HG03103 (cell line): ENCODE data around the gene DDX52.
A peak's percentile ranks its signal among the peaks of the same experiment; 100 is the strongest.
"Not testable (repeated sequence)": the region's sequence is repeated elsewhere in the genome, so short reads cannot be mapped to it uniquely, and the experiment has no call there.

Experiments used
- ATAC-seq: cut with Tn5 transposase; IDR thresholded peaks from one replicate; pipeline ENCODE4 v1.9.1; 2021; ENCODE audit warnings: low read depth; ENCODE audit not compliant: unreplicated experiment

DDX52 gene

DNA sequence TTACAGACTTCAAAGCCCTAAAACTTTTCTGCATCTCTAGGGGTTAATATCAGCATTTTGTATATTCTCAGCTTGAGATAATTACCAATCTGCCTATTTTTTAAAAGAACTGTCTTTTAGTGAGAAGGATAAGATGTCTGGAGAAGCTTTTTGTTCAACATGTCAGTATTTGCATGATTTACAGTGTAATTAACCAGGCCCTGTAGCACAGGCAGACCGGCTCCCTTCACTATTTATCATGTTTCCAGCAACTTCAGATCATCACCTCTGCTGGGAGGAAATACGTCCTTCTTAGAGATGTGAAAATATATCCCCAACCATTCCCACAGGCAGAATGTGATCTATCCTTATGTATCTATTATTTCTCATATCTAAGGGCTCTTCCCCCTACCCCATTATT lies 8.6 kb upstream of the DDX52 start:
- ATAC-seq: no peak

DNA sequence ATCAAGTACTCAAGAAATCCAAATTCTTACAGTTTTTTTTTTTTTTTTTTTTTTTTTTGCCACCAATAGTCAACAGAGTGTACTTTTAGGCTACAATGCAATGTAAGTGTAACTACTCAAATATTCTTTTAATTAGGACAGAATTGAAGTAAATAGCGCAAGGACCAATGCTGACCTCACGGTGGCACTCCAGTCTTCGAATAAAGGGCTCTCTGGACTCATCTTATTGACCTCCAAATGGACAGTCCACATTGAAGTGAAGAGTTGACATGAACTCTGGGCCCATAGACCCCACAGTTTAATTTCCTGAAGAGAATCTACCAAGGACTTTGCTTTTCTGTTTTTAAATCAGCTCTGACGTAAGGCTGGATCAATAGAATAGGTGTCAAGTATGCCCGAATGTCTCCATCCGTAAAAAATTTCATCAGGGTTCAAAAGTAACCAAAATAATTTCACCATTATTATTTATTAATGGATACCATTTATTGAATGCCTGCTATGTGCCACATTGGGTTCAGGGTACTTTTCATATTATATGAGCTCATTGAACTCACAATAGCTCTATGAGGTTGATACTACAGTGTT lies 7.3 kb upstream of the DDX52 start:
- ATAC-seq: no peak

DNA sequence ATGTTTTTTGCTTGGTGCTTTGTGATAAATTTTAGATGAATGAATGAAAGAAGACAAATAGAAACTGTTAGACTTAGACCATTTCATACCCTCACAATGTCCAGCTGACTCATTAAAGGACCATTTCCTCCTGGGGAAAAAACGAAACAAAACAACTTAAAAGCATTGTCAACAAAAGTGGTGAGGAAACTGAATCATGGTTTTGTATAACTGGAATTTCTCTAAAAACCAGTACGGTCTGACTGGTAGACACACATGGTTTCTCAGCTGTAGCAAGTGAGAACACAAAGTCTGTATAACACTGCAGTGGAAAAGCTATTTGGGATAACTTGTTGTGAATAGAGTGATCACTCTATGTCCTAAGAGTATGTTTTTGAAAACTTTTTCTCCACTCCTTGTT lies 5.3 kb upstream of the DDX52 start:
- no peak for ATAC-seq

DNA sequence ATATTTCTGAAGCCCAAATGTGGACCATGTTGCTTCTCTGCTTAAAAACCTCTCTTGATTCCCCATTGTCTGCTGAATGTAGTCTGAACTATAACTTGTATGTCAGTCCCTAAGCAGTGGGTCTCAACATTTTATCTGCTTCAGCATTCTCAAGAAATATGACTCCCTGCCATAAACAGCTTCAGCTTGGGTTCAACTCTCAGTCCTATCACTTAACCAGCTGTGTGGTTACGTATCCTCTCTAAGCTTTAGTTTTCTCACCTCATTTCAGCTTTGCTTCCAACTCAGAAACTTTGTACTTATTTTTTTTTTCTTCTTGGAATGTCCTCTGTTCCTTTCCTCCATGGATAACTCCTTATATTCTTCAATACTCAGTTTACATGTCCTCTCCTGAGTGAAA lies 4.6 kb upstream of the DDX52 start:
- ATAC-seq: no peak

DNA sequence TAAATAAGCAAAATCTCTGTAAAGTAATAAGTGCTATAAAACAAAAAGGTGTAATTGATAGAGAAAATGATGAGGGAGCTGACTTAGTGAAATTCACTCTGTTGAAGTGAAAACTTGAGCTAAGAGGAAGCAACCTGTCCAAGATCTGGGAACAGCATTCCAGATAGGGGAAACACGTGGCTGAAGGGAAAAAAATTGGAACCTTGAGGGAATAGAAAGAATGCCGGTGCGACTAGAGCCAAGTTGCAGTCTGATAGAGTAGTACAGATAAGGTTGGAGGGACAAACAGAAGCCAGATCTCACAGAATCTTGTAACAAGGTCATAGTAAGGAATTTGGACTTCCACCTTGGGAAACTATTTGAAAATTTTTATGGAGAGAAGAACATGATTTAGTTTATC lies 623 bp upstream of the DDX52 start:
- no peak for ATAC-seq

DNA sequence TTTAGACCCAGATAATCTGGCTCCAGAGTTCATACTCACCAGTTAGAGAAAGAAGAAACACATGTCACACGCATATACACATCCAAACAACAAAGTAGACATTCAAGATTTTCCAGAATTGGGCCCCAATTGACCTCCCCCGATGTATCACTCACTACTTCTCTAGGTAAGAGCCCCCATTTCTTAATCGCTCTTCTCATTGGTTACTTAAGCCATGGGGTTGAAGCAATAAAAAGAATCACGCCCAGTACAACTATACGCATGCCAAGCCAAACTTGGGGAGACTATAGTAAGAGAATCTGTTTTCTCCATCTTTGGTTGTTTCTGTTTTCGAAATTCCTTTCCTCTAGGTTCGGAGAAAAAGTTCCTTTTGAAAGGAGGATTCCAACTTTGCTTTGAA lies 565 bp downstream of the DDX52 start:
- ATAC-seq: no peak

DNA sequence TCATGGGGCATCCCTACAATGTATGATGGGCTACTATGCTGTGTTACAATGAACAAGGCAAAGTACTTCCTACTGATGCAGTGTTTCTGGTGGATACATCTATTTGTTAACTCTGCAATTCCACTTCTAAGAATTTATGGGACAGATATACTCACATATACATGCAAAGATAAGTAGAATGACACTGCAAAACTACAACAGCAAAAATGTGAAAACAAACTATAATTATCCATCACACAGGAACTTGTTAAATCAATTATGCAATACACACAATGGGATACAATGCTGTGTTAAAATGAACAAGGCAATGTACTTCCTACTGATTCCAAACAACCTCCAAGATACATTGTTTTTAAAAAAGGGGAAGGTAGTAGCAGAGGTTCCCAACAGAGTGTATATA lies 3.2 kb downstream of the DDX52 start:
- no peak for ATAC-seq

DNA sequence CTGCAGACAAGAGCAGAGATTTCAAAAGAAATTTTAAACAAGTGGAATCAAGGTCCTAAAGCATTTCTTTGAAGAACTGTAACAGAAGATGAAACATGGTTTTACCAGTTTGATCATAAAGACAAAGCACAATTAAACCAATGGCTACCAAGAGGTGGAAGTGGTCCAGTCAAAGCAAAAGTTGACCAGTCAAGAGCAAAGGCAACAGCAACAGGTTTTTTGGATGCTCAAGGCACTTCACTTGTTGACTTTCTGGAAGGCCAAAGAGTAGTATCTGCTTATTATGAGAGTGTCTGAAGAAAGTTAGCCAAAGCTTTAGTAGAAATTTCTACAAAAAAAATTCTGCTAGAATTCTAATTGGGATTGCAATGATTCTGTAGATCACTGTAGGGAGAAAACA lies 5.3 kb downstream of the DDX52 start:
- ATAC-seq: no peak

DNA sequence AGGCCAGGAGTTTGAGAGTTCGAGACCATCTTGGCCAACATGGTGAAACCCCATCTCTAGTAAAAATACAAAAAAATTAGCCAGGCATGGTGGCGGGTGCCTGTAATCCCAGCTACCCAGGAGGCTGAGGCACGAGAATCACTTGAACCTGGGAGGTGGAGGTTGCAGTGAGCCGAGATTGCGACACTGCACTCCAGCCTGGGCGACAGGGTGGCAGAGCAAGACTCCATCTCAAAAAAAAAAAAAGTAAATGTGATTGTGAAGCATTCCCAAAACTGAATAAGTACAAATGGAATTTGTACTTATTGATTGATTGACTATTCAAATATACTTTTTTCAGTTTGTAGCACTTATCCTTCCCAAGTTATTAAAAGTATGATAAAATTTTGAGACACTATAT lies 26.8 kb downstream of the DDX52 start:
- ATAC-seq: not testable (repeated sequence)

DNA sequence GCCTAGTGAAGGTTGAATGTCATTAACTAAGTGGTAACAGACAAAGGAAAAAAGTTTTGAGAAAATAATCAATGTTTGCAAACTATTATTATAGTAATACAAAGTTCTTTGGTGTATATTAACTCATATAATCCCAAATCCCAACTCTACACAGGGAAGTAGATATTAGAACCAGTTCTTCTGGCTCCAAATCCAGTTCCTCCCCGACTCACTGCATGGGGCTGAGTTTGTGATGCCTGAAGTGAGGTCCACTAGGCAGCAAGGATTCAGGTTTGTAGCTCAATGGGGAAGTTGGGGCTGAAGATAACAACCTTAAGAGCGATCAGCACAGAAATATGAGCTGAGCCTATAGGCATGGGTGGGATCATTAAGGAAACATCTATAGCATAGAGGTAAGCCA lies 28.4 kb downstream of the DDX52 start:
- no peak for ATAC-seq

DNA sequence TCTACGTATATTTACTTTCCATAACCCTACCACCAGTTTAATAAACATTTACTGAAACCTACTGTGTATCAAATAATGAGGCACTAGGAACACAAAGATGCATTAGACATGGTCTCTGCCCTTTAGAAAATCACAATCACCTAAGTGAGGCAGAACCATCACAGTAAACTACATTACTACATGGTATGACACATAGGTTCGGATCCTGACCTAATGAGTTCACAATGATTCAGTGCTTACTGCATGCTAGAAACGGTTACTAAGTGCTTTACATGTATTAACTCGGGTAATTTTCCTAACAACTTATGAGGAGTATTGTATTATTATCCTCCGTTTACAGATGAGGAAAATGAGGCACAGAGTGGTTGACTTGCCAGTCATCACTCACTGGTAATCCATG lies 28.9 kb downstream of the DDX52 start:
- ATAC-seq: no peak

DNA sequence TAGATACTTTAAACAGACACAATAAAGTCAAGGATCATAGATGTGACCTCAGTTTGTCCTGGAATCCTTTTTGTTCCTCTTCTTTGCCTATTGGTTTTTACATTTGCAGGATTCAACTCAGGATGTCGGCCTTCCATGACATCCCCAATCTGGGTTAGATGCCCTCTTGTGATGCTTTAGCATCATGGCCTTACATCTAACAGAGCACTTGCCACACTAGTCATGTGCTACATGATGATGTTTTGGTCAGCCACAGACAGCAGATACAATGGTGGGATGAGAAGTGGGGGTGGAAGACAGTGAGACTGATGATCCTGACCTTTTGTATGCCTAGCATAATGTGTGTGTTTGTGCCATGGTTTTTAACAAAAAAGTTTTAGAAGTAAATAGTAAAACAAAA lies 32.3 kb downstream of the DDX52 start:
- no peak for ATAC-seq

DNA sequence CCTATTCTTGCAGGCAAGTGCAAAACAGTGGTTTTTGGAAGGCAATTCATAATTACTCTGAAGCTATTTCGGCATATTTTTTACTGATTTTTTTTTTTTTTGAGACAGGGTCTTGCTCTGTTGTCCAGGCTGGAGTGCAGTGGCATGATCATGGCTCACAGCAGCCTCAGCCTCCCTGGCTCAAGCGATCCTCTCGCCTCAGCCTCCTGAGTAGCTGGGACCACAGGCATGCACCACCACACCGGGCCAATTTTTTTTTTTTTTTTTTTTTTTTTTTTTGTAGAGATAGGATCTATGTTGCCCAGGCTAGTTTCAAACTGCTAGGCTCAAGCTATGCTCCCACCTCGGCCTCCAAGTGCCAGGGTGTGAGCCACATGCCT lies 33.2 kb downstream of the DDX52 start:
- ATAC-seq: not testable (repeated sequence)

DNA sequence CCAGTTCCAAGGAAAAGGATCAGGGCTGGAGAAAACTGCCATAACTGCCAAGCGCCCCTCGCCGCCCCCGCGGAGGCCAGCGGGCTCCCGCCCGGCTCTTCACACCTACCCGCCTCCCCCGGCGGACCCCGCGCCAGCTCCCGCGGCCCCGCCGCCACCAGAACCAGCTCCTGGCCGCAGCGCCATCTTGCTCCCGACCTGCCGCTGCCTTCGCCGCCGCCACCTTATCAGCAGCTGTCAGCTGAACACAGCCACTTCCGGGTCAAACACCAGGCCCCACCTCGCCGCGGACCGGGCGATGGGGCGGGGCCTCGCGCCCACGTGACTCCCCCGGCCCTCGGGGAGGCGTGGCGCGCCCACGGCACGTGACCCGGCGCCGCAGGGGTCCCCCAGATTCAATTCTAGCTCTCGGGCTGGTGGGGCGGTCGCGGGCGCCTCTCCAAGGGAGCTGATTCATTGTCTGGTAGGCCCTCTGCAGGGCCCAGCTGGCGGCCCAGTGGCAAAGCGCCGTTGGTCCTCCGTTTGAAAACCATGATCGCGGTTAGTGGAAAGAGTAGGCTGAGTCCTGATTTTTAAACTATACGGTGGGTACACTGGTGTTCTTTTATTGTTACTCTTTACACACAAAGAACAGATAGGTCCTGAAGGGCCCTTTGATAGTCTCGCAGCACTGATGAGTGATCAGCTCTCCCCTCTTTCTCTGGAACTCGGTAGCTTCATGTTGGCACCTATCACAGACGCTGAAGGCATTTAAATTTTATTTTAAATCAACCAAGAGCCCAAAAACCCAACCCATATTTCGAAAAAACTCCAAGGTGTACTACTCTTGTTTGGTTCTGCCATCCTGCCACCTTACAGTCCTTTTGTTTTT lies 33.8 kb downstream of the DDX52 start, which contains the start of gene SYNRG:
Gene SYNRG (minus strand): TSS at position 249 of the 871 bp plus-strand sequence. CDS start 63 bp downstream, at position 186.
- ATAC-seq: peak; percentile 80

DNA sequence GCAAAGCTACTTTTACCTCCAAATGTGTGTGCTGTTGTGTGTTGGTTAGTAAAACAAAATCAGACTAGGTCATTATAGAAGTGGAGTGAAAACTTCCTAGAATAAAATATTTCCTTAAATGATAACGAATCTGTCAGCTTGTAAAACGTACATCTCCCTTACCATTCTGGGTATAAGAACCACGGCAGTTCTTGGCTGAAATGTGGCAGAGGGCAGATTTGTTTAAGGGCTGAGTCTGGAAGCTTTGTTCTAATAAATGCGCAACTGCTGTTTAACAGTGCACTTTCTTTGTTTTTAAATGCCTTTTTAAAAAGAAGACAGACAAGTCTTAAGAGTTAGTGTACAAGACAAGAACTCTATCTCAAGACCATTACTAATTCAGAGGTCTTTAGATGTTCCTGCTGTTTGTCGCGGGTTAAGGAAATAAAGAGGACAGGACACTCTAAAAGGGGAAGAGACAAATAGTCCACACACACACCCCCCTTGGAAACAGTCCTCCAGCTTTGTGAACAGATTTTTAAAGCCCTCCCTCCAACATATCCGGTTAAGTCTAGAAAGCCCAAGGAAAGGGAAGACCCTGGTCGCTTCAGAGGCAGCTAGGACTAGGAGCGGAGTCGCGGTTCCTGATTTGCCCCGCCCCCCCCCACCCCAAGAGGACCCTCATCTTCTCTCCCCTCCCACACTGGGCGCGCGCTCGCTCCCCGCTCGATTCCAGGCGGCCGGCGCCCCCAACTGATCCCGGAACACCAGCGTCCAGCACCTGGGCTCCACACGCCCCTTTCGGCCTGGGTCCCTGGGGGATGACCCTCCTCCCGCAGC lies 34.7 kb downstream of the DDX52 start:
- peak; percentile 22 for ATAC-seq

DNA sequence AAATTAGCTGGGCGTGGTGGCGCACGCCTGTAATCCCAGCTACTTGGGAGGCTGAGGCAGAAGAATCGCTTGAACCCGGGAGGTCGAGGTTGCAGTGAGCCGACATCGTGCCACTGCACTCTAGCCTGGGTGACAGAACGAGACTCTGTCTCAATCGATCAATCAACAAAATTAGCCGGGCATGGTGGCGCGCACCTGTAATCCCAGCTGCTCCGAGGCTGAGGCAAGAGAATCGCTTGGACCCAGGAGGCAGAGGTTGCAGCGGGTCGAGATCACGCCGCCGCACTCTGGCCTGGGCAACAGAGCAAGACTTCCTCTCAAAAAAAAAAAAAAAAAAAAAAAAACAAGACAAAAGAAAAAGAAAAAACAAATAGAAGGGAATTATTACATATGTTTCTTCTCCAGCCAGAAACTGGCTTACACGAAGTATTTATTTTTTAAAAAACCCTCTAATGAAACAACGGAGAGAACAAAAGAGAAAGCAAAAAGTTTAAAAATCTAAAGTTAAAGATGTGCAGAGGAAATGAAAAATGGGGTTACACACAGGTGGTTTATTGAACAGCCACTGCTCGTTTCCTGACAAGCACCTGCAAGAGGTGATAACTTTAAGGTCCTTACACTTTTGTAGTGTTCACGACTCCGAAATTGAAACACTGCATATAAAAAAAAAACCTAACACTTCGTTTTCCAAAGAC lies 35.5 kb downstream of the DDX52 start:
- ATAC-seq: no peak

DNA sequence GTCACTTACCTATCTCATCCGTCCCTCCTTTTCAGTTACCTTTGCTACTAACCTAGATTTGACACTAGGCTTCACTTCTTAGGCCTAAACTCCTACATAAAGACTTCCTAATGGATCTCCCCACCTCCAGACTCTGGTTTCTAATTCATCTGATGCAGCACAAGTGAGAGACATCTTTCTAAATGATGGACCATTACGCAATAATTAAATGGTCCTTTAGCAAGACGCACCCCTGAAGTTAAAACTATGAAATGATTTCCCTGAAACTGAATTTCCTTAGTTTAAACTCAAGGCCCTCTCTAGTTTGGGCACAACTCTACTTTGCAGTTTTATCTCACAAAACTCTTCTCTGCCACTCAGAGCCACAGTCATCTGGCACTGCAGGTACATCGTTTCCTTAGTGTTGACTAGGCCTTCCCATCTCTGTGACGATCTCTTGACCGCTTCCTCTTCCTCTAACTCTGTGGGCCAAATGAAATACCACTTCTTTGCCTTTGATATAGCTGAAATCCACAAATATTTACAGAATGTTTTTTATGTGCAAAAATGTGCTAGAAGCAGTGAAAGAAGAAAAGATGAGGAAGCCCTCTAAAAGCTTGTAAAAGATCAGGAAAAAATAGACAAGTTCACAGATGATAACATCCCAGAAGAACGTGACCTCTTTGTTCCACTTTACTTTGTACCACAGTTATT lies 37.3 kb downstream of the DDX52 start:
- no peak for ATAC-seq

DNA sequence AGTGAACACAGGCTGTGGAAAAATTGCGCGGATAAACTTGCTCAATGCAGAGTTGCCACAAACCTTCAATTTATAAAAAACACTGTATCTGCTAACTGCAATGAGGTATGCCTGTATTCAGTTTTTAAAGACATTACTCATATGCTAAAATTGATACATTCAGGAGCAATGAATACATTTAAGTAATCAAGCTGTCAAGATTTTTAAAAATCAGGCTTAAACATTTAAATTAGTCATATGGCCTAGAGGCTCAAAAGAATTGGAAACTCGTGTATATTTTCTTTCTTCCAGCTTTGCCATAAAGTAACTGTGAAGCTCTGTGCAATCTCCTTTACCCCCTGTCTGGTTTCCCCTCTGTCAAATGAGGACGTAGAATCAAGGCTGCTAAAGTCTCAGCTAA lies 38.2 kb downstream of the DDX52 start:
- no peak for ATAC-seq

DNA sequence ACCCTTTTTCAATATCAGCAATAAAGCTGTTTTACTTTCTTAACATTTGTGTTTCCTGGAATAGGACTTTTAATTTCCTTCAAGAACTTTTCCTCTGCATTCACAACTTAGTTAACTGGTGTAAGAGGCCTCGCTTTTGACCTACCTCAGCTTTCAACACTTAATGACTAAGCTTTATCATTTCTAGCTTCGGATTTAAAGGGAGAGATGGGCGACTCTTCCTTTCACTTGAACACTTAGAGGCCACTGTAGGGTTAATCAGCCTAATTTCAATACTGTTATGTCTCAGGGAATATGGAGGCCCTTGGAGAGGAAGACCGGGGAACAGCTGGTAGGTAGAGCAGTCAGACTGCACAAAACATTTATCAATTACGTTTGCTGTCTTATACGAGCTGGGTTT lies 38.7 kb downstream of the DDX52 start:
- no peak for ATAC-seq

DNA sequence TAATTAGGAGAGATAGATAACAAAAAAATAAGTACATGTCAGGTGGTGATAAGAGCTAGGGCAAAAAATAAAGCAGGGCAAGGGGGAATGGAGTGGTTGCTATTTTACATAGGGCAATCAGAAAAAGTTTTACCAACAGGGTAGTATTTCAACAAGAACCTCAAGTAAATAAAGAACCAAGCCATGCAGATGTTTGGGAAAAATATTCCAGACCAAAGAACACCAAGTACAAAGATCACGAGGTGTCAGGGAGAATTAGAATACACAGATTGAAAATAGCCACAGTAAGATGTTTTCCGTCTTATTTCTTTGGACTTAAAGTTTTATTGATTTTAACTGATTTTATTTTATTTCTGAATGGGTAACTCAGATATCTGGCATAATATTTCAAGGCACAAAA lies 45.1 kb downstream of the DDX52 start:
- ATAC-seq: no peak
